Pancreas (tissue), 10 donors: Measurements from ENCODE around the gene PDPN. TPM values are rescaled to one million over a fixed set of nuclear protein-coding genes. Genes with fewer than 3 reads are reported as not detected.

Experiments
- ATAC-seq, 4 donors: fragments of 200-7000 bp; cut with Tn5 transposase; one replicate each; pipeline versions ENCODE4 v1.8.0 to v1.9.1; 2020; ENCODE audit warnings: mild to moderate bottlenecking in 4 of 4, moderate library complexity in 4 of 4
- DNase-seq, 6 donors: peaks; one replicate each; pipeline ENCODE4 v3.0.0-alpha.2; 2020
- FAIRE-seq: peaks from 2 replicates; lab custom pipeline; 2012; peaks lifted over from hg19 to GRCh38; lab: Jason Lieb, UNC
- H3K27ac ChIP-seq, 4 donors: fragments of 200-600 bp; sonication (generic); 1 replicate in 3 of 4; 2 replicates in 1 of 4; pipeline versions ENCODE4 v1.5.0 to v1.8.0; 2020
- H3K27me3 ChIP-seq, 4 donors: fragments of 200-600 bp; one replicate each; pipeline ENCODE4 v1.8.0; 2021
- H3K36me3 ChIP-seq, 3 donors: fragments of 200-600 bp; sonication (generic) in 1 of 3; one replicate each; pipeline versions ENCODE4 v1.5.0 to v1.8.0; 2020 to 2021
- H3K4me1 ChIP-seq, 3 donors: fragments of 200-600 bp; one replicate each; pipeline ENCODE4 v1.8.0; 2021
- H3K4me3 ChIP-seq, 4 donors: fragments of 200-600 bp; sonication (generic) in 2 of 4; one replicate each; pipeline versions ENCODE4 v1.5.0 to v1.8.0; 2020 to 2021
- H3K9me3 ChIP-seq, 4 donors: fragments of 200-600 bp; one replicate each; pipeline ENCODE4 v1.8.0; 2021
- WGBS, 2 donors: extraction: QIAGEN DNeasy Blood & Tissue Kit; methylation state at CpG; one replicate each; pipeline ENCODE4 v1.1.7; 2013; 5-methylcytosine and 5-hydroxymethylcytosine counted together
- intact Hi-C, 3 donors: fragments of 100-400 bp; cut with DNase I; formaldehyde crosslinking; loops; one replicate each; pipeline versions ENCODE4 v1.11.1 to v1.14.2; 2022
- polyA plus RNA-seq, 2 donors: library from polyadenylated mRNA; stranded (reverse); fragments of 200-250 nt; gene quantifications; one replicate each; pipeline ENCODE4 v1.2.3, GENCODE V29; 2013
- total RNA-seq, 6 donors: library from RNA; stranded (reverse); fragmentation: NEBNext Ultra II Directional in 4 of 6; extraction: Animal tissue kit (Norgen Biotek cat#: 25700) in 4 of 6; gene quantifications; one replicate each; pipeline versions ENCODE4 v1.2.1 to v1.2.4, GENCODE V29; 2021 to 2023
- TF ChIP-seq, protein P1 (sequence below), 4 donors: fragments of 200-600 bp; sonication (generic) in 3 of 4; IDR thresholded peaks; one replicate each; pipeline versions ENCODE4 v1.5.0 to v1.8.0; 2021; ENCODE audit warnings: antibody characterized with exemption in 4 of 4
- donor health status: healthy with polysubstance abuse.
- donor health status: DM: no; HTN: no; CAD: no; lungs with moderate emphysema.
- donor health status: DM: no; HTN: no; CAD: no.
- donor health status: control.
- donor health status: control.
- donor health status: Bipolar disorder and iron deficiency.
- donor health status: DM: yes; HTN: yes; CAD: no.
- donor health status: DM: no; HTN: no; CAD: no.
- donor health status: DM: no; HTN: no; CAD: no.
- donor health status: DM: yes; HTN: yes; CAD: no.

PDPN gene
- total and polyA plus RNA-seq, 8 donors, result 0.83 to 10.4 (median 2.2) TPM

DNA sequence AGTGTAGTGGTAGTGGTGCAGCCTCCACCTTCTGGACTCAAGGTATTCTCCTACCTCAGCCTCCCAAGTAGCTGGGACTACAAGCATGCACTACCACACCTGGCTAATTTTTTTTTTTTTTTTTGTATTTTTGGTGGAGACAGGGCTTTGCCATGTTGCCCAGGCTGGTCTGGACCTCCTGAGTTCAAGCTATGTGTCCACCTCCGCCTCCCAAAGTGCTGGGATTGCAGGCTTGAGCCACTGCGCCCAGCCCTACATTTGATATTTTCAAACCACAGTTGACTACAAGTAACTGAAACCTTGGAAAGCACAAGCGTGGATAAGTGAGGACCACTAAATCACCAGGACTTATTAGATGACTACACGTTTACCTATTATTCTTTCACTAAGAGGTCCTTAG, 10.0 kb upstream of the PDPN start:
- ATAC-seq, result no peak
- Histone ChIP-seq H3K4me1 (no peaks in the 10 kb centered on the region), H3K9me3 (no peaks in the 10 kb centered on the region), H3K27ac (no peak overlapping the region), H3K36me3 (no peaks in the 10 kb centered on the region), H3K27me3 (peaks cover 0 to 13% (median 0%) of the 10 kb centered on the region in 4 donors), H3K4me3 (no peak overlapping the region)
- 58 to 60% methylated on average over 4 of the region's 4 CpGs for WGBS, 2 donors
- TF ChIP-seq, protein P1, sequence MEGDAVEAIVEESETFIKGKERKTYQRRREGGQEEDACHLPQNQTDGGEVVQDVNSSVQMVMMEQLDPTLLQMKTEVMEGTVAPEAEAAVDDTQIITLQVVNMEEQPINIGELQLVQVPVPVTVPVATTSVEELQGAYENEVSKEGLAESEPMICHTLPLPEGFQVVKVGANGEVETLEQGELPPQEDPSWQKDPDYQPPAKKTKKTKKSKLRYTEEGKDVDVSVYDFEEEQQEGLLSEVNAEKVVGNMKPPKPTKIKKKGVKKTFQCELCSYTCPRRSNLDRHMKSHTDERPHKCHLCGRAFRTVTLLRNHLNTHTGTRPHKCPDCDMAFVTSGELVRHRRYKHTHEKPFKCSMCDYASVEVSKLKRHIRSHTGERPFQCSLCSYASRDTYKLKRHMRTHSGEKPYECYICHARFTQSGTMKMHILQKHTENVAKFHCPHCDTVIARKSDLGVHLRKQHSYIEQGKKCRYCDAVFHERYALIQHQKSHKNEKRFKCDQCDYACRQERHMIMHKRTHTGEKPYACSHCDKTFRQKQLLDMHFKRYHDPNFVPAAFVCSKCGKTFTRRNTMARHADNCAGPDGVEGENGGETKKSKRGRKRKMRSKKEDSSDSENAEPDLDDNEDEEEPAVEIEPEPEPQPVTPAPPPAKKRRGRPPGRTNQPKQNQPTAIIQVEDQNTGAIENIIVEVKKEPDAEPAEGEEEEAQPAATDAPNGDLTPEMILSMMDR (IDR thresholded peaks at IDR 0.05), result no peak
- intact Hi-C loops, result no loop called here
- no peak for DNase-seq
- FAIRE-seq, result no peak

DNA sequence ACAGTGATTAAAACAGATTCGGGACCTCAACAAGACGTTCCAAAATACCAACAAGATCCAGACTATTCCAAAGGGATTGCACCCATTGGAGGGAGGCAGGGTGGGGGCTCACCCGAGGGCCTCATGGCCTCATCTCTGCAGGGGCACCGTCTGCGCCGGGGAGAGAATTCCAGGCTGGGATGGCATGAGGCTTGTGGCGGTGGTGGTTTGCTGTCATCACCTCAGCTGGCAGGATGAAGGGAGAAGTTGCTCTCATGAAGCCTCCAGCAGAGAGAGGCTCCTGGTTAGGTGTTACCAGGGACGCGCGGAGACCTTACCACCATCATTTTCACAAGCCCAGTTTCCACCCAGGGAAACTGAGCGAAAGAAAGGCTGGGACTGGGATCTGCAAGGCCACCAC, 6.7 kb upstream of the PDPN start:
- Histone ChIP-seq H3K27ac (no peak overlapping the region), H3K4me1 (no peaks in the 10 kb centered on the region), H3K4me3 (no peak overlapping the region), H3K36me3 (no peaks in the 10 kb centered on the region), H3K27me3 (peaks cover 0 to 8% (median 0%) of the 10 kb centered on the region in 4 donors), H3K9me3 (no peaks in the 10 kb centered on the region)
- DNase-seq (no peak), FAIRE-seq (no peak), ATAC-seq (no peak)
- WGBS, 2 donors, result 71 to 72% methylated on average over 11 of the region's 11 CpGs
- TF ChIP-seq, protein P1 (IDR thresholded peaks at IDR 0.05), result no peak
- intact Hi-C loops, result no loop called here

DNA sequence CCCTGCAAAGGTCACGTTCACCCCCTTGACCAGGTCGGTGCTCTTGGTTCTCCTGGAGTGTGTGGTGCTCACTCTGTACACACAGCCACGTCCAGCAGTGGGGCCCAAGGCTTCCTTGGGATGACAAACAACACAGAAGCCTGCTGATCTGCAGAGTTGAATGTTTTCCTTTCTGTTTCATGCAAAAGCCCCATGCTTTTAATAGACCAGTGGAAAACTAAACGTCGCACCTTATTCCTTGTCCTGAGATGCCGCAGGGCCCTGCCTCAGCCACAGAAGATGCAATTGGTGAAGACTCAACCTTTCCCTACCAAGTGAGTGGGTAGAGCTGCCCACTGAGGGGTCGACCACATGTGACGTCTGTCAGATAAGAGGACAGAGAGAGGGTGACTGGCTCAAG, 5.8 kb upstream of the PDPN start:
- Histone ChIP-seq H3K27ac (no peak overlapping the region), H3K4me3 (no peak overlapping the region), H3K36me3 (no peaks in the 10 kb centered on the region), H3K9me3 (no peaks in the 10 kb centered on the region), H3K4me1 (no peaks in the 10 kb centered on the region), H3K27me3 (peaks cover 0 to 8% (median 0%) of the 10 kb centered on the region in 4 donors)
- FAIRE-seq (no peak), ATAC-seq (no peak), DNase-seq (no peak)
- intact Hi-C loops, result no loop called here
- 52 to 62% methylated on average over 8 of the region's 8 CpGs for WGBS, 2 donors
- TF ChIP-seq, protein P1 (IDR thresholded peaks at IDR 0.05), result no peak

DNA sequence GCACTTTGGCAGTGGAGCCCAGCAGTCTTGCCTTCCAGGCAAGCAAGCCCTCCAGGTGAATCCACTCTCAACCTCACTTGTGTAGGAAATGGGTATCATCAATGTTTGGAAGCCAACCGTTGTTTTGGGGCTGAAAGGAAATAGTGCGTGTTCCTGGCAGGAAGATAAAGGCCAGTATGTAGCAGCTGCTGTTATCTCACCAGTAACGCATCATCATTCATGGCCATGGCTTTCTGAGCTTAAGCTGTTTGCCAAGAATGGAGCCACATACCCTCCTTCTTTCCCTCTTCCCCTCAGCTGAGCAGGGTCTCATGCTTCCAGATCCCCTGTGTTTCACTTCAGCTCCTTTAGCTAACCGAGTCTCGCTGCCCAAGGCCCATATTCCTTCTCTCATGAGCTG, 2.2 kb upstream of the PDPN start:
- H3K27ac ChIP-seq, result no peak overlapping the region
- no peaks in the 10 kb centered on the region for H3K9me3 ChIP-seq
- intact Hi-C loops, result no loop called here
- no peak for DNase-seq
- H3K4me3 ChIP-seq, result no peak overlapping the region
- 57 to 74% methylated on average over 5 of the region's 5 CpGs for WGBS, 2 donors
- FAIRE-seq, result no peak
- ATAC-seq, result no peak
- TF ChIP-seq, protein P1 (IDR thresholded peaks at IDR 0.05), result no peak
- no peaks in the 10 kb centered on the region for H3K27me3 ChIP-seq
- no peaks in the 10 kb centered on the region for H3K36me3 ChIP-seq
- H3K4me1 ChIP-seq, result no peaks in the 10 kb centered on the region

DNA sequence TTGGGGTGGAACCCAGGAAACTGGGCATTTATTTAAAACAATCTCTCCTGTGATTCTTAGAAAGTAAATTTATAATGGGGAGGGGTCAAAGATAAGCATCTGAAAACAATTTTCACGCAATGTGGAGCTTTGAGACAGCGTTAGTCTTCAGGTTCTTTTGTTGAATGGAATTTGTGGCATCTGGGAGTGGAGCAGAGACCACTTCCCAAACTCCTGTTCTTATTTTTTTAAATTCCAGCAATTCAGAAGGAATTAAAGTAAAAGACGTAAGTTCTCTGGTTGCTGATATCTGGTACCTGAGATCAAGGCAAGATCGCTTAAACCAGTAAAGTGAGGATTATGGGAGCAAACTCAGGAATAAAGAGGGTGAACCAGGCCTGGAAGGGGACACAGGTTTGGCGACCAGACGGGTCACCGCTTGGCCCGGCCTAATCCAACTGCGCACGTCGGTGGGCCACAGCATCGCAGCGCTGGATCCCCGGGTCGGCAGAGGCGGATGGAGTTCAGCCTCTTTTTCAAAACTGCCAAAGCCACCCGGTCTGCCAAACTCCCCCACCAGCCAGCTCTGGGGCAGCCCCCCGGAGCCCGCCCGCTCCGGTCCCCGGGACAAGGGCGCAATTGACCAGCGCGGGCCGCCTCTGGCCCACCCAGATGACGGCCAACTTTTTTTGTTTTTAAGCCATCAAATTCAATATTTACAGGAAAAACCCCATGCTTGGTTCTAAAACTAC, 754 bp upstream of the PDPN start:
- Histone ChIP-seq H3K36me3 (no peaks in the 10 kb centered on the region), H3K4me1 (no peaks in the 10 kb centered on the region), H3K4me3 (no peak overlapping the region), H3K9me3 (no peaks in the 10 kb centered on the region), H3K27ac (no peak overlapping the region), H3K27me3 (no peaks in the 10 kb centered on the region)
- 40 to 41% methylated on average over 27 of the region's 27 CpGs for WGBS, 2 donors
- intact Hi-C loops, result no loop called here
- ATAC-seq (no peak), FAIRE-seq (no peak), DNase-seq (no peak)
- TF ChIP-seq, protein P1 (IDR thresholded peaks at IDR 0.05), result no peak
